GM12801 (cell line): Measurements from ENCODE around the gene MASTL.

Source experiments
- TF ChIP-seq, protein P1 (sequence below): IDR thresholded peaks from one replicate; pipeline ENCODE4 v1.5.1; 2011; ENCODE audit warnings: control low read depth; ENCODE audit not compliant: insufficient read length; ENCODE audit errors: extremely low read depth

MASTL gene

GRCh38 chr10:27225642-27226257 lies 70.6 kb downstream of the MASTL start:
- TF ChIP-seq, protein P1, sequence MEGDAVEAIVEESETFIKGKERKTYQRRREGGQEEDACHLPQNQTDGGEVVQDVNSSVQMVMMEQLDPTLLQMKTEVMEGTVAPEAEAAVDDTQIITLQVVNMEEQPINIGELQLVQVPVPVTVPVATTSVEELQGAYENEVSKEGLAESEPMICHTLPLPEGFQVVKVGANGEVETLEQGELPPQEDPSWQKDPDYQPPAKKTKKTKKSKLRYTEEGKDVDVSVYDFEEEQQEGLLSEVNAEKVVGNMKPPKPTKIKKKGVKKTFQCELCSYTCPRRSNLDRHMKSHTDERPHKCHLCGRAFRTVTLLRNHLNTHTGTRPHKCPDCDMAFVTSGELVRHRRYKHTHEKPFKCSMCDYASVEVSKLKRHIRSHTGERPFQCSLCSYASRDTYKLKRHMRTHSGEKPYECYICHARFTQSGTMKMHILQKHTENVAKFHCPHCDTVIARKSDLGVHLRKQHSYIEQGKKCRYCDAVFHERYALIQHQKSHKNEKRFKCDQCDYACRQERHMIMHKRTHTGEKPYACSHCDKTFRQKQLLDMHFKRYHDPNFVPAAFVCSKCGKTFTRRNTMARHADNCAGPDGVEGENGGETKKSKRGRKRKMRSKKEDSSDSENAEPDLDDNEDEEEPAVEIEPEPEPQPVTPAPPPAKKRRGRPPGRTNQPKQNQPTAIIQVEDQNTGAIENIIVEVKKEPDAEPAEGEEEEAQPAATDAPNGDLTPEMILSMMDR, result no peak

GRCh38 chr10:27230022-27230421 lies 74.9 kb downstream of the MASTL start:
- TF ChIP-seq, protein P1, result no peak

DNA sequence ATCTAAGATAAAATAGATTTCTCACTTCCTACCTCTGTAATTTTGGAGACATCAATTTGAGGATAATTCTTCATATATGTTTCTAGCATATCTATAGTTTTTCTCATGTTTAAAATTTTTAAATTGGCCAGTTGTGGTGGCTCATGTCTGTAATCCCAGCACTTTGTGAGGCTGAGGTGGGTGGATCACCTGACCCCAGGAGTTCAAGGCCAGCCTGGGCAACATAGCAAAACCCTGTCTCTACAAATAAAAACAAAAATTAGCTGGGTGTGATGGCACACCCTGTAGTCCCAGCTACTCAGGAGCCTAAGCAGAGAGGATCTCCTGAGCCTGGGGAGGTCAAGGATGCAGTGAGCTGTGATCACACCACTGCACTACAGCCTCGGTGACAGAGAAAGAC lies 80.6 kb downstream of the MASTL start:
- TF ChIP-seq, protein P1, result no peak
